Measurements from ENCODE around the gene UMODL1.
A peak's percentile ranks its signal among the peaks of the same experiment; 100 is the strongest.

The UMODL1 gene

GRCh38 chr21:42161956-42162681, 91.0 kb downstream of the UMODL1 start:
- no peak for TF ChIP-seq CTCF (IDR thresholded peaks at IDR 0.05; ENCODE audit: low read length, missing control alignments)
- H3K4me3 ChIP-seq (replicated peaks; ENCODE audit: low read depth, low read length), result no peak overlapping the region
- DNase-seq (ENCODE audit: low read depth), result no peak

- H3K4me3 ChIP-seq (replicated peaks; ENCODE audit: low read depth, low read length), result no peak overlapping the region
- TF ChIP-seq CTCF (IDR thresholded peaks at IDR 0.05; ENCODE audit: low read length, missing control alignments), result no peak
- DNase-seq (ENCODE audit: low read depth), result no peak
Observed at GRCh38 chr21:42162831-42163510, 91.9 kb downstream of the UMODL1 start.

GRCh38 chr21:42163511-42163863, 92.4 kb downstream of the UMODL1 start:
- no peak for TF ChIP-seq CTCF (IDR thresholded peaks at IDR 0.05; ENCODE audit: low read length, missing control alignments)
- H3K4me3 ChIP-seq (replicated peaks; ENCODE audit: low read depth, low read length), result no peak overlapping the region
- no peak for DNase-seq (ENCODE audit: low read depth)

- no peak overlapping the region for H3K4me3 ChIP-seq (replicated peaks; ENCODE audit: low read depth, low read length)
- DNase-seq (ENCODE audit: low read depth), result peak; percentile 47
- TF ChIP-seq CTCF (IDR thresholded peaks at IDR 0.05; ENCODE audit: low read length, missing control alignments), result peak; percentile 47
Observed at GRCh38 chr21:42164064-42164789, 93.1 kb downstream of the UMODL1 start.

GRCh38 chr21:42164818-42165217, 93.7 kb downstream of the UMODL1 start:
- TF ChIP-seq CTCF (IDR thresholded peaks at IDR 0.05; ENCODE audit: low read length, missing control alignments), result no peak
- no peak for DNase-seq (ENCODE audit: low read depth)
- H3K4me3 ChIP-seq (replicated peaks; ENCODE audit: low read depth, low read length), result no peak overlapping the region

GRCh38 chr21:42165901-42166300, 94.8 kb downstream of the UMODL1 start:
- TF ChIP-seq CTCF (IDR thresholded peaks at IDR 0.05; ENCODE audit: low read length, missing control alignments), result no peak
- H3K4me3 ChIP-seq (replicated peaks; ENCODE audit: low read depth, low read length), result no peak overlapping the region
- no peak for DNase-seq (ENCODE audit: low read depth)

All from fibroblast of pulmonary artery (primary cell).